GM08714 (cell line): ENCODE measurements around the gene ITGAD.
A peak's percentile ranks its signal among the peaks of the same experiment; 100 is the strongest.

Experiments used
- H3K4me3 ChIP-seq: fragments of 200-500 bp; sonication (Bioruptor generic); 2 replicates; pipeline ENCODE4 v1.5.1; 2014; ENCODE audit warnings: mild to moderate bottlenecking, low read length, inconsistent platforms
- ZNF274 ChIP-seq: IDR thresholded peaks from 2 replicates; pipeline ENCODE4 v1.6.1; 2012; ENCODE audit warnings: mild to moderate bottlenecking, low read depth, low read length

Gene ITGAD

DNA sequence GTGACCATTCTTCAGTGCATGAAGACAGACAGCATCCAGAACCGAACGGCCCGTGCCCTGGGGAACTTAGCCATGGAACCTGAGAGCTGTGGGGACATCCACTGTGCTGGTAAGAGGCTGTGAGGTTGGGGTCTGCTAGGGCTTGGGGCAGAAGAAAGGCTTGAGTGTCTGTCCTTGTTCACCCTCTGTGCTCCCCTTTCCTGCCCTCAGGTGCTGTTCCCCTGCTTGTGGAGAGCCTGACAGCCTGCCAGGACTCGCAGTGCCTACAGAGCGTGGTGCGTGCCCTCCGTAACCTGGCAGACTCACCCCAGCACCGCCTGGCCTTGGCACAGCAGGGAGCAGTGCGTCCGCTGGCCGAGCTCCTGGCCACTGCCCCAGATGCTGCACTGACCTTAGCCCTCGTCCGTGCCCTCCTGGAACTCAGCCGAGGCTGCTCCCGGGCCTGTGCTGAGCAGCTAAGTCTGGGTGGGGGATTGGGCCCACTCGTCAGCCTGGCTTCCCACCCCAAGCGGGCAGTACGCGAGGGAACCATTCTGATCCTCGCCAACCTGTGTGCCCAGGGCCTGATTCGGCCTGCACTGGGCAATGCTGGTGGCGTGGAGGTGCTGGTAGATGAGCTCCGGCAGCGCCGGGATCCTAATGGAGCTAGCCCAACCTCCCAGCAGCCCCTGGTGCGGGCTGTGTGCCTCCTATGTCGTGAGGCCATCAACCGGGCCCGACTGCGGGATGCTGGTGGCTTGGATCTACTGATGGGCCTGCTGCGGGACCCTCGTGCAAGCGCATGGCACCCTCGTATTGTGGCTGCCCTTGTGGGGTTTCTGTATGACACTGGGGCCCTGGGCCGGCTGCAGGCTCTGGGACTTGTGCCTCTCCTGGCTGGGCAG is 69.0 kb downstream of the ITGAD start:
- H3K4me3 ChIP-seq: no peak overlapping the region

DNA sequence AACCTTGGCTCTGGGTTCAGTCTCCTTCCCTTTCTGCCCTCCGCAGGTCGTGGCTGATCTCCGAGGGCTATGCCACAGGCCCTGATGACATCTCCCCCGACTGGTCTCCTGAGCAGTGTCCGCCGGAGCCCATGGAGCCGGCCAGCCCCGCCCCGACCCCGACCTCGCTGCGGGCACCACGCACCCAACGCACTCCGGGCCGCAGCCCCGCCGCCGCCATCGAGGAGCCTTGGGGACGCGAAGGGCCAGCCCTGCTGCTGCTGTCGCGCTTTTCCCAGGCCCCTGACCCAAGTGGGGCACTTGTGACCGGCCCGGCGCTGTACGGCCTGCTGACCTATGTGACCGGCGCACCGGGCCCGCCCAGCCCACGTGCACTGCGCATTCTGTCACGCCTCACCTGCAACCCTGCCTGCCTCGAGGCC is 71.2 kb downstream of the ITGAD start:
- no peak overlapping the region for H3K4me3 ChIP-seq
- no peak for TF ChIP-seq ZNF274

More for the DNA sequence above, 69.0 kb downstream of the ITGAD start:
- no peak for TF ChIP-seq ZNF274

DNA sequence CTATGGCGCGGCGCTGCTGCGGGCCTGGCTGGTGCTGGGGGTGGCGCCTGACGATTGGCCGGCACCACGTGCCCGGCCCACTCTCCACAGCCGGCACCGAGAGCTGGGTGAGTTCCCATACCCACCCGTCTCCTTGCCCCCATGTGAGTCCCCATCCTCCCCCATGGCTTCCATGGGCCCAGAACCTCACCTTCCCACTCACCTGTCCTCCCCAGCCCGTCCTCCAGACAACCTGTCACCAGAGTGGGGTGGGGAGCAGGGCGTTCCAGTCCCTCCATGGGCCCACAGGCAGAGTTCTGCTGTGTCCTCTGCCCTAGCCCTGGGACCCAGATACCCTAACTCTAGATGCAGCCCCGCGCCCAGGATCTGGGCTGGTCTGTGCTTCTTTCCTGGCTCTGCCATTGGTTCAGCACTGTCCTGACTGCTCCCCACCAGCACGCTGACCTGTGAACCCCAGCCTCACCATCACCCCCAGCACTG is 71.7 kb downstream of the ITGAD start:
- no peak overlapping the region for H3K4me3 ChIP-seq
- TF ChIP-seq ZNF274: no peak

DNA sequence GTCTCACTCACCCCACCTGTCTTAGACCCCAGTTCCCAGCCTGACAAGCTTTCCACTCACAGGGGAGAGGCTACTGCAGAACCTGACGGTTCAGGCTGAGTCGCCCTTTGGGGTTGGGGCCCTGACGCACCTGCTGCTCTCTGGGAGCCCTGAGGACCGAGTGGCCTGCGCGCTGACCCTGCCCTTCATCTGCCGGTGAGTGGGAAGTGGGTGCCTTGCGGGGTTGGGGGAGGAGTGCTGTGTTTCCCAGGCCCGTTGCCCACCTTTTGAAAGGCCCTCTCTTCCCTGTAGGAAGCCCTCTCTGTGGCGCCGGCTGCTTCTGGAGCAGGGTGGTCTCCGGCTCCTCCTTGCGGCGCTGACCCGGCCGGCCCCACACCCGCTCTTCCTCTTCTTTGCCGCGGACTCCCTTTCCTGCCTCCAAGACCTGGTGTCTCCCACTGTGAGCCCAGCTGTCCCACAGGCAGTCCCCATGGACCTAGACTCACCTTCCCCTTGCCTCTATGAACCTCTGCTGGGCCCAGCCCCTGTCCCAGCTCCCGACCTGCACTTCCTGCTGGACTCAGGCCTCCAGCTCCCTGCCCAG is 72.7 kb downstream of the ITGAD start:
- no peak overlapping the region for H3K4me3 ChIP-seq
- no peak for TF ChIP-seq ZNF274

DNA sequence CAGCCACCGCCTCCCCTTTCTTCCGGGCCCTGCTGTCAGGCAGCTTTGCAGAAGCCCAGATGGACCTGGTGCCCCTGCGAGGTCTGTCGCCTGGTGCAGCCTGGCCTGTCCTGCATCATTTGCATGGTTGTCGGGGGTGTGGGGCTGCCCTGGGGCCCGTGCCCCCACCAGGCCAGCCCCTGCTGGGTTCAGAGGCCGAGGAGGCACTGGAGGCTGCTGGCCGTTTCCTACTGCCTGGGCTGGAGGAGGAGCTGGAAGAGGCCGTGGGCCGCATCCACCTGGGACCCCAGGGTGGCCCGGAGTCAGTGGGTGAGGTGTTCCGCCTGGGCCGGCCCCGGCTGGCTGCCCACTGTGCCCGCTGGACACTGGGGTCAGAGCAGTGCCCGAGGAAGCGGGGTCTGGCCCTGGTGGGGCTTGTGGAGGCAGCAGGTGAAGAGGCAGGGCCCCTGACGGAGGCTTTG is 73.3 kb downstream of the ITGAD start:
- no peak overlapping the region for H3K4me3 ChIP-seq
- no peak for TF ChIP-seq ZNF274

DNA sequence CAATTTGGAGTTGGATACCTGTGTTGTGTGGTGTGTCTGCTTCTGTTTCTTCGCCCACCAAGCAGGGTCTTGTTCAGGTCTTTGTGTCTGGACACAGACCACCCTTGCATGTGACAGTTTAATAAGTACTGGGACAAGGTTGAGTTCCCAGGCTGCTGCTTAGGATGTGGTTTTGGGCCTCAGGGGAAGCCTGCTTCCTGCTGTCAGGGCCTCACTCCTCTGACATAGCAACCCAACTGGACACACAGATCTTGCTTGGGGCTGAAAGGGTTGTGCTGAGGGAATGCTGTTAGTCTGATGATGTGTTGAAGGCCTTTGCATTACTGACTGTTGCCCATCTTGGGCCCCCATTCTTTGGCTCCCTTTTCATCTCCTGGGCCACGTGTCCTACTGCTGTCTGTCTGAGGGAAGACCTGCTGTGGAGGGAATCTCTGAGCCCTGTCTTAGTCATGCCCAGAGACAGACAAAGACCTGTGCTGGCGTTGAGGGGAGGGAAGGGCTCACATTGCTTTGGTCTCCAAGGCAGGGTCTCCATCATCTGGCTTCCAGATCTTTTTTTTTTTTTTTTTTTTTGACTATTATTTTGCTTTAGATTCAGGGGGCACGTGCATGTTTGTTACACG is 74.1 kb downstream of the ITGAD start:
- no peak for TF ChIP-seq ZNF274

DNA sequence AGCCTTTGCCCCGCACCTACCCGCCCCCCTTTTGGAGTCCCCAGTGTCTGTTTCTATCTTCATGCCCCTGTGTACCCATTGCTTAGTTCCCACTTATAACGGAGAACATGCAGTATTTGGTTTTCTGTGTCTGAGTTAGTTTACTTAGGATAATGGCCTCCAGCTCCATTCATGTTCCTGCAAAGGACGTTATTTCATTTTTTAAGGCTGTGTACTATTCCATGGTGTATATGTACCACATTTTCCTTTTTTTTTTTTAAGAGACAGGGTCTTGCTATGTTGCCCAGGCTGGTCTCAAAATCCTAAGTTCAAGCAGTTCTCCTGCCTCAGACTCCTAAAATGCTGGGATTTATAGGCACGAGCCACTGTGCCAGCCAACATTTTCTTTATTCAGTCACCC is 74.7 kb downstream of the ITGAD start:
- no peak for TF ChIP-seq ZNF274
- no peak overlapping the region for H3K4me3 ChIP-seq

More for the DNA sequence above, 74.1 kb downstream of the ITGAD start:
- H3K4me3 ChIP-seq: no peak overlapping the region

DNA sequence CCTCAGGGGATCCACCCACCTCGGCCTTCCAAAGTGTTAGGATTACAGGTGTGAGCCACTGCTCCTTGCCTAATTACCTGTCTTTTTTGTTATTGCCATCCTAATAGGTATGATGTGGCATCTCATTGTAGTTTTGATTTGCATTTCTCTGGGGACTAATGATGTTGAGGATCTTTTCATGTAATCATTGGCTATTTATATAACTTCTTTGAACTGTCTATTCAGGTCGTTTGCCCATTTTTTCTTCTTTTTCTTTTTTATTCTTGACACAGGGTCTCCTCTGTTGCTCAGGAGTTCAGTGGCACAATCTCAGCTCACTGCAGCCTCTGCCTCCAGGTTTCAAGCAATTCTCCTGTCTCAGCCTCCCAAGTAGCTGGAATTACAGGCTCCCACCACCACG is 77.5 kb downstream of the ITGAD start:
- no peak overlapping the region for H3K4me3 ChIP-seq

DNA sequence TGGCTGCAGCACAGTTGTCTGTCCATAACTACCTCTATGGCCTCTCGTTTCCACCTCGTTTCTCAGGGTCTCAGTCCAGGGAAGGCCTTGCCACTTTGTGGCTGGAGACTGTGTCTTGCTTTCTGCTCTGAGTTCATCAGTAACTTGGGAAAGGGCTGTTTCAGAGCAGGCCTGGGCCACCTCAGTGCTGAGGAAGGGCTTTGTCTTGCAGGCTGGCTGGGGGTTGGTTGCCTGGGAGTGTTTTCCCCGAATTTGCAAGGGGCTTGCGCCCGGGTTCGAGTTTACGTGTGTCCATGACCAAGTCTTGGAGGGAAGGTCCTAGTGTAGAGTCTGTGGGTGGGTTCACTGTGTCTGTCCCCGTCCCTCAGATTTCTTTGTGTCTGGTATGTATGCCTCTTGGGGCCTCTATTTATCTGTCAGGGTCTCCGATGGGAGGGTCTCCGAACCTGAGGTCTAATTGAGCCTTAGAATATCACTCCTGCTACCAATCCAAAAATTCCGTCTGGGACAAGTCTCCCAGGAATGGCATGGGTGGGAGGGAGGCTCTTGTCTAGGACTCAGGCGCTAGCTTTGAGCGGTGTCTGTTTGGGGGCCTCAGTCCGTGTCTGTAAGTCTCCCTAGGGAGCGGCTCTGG is 78.2 kb downstream of the ITGAD start:
- TF ChIP-seq ZNF274: no peak
- peak overlapping the region; percentile 14; the same call in 1 of the 2 replicates for H3K4me3 ChIP-seq

More for the DNA sequence above, 77.5 kb downstream of the ITGAD start:
- no peak for TF ChIP-seq ZNF274

DNA sequence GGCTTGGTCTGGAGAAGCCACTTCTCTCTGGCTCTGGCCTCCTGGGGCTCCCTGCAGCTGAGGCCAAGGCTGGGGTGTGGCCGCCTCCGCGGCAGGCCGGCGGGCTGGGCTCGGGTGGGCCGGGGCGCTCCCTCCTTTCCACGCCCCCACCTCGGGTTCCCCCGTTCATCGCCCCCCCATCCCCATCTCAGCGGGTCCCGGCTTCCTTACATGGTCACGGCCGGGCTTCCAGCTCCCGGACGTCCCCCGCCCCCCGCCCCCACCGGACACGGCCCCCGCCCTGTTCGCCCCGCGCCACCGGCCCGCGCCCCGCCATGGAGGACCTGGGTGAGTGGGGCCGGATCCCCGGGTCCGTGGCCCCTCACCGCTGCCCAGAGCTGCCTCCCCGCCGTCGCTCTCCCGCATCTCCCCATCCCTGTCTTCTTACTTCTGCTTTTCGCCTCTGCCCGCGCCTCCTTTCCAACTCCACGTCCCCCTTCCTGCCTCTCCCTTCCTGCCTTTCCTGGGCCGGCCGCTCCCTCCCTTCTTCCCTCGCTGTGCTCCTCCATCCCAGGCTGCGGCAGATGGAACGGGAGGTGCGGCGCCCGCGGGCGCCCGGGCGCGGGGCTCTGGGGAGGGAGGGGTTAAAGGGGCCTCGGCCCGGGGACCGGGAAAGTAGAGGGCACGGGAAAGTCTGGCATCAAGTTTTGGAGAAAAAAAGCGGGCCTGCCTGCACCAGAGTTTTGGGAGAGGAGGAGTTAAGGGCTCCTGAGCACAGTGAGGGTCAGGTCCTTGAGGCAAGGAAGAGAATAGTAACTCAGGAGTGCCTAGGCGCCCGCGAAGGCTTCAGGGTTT is 79.0 kb downstream of the ITGAD start, which contains the start of gene TGFB1I1:
Gene TGFB1I1, plus strand, starts transcription at position 278 of the 834 bp plus-strand sequence. Its CDS starts 37 bp downstream, at position 315.
- no peak for TF ChIP-seq ZNF274
- H3K4me3 ChIP-seq: peak within 1 kb of the TSS; percentile 65; the same call in 1 of the 2 replicates

DNA sequence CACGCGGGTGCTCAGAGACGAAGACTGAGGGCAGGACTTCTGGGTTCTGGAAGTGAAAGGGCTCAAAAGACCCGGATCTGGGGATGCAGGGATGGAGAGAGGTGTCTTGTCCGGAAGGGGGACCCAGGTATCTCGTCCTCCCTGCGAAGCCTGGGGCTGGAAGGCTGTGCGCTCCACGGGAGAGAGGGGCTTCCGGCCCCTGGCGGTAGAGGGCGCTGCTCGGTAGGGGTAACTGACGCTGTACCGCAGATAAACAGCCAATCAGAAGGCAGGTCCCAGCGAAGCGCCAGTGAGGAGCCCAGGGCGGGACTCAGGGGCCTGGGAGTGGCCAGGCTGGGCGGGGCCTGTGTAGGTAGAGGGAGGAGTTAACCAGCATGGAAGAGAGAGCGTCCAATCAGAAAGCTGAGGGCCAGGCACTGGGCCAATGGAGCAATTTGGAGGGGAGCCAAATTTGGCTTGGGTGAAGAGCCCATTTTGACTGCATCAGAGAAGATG is 79.6 kb downstream of the ITGAD start:
- peak overlapping the region; percentile 65; the same call in 1 of the 2 replicates for H3K4me3 ChIP-seq
- no peak for TF ChIP-seq ZNF274

DNA sequence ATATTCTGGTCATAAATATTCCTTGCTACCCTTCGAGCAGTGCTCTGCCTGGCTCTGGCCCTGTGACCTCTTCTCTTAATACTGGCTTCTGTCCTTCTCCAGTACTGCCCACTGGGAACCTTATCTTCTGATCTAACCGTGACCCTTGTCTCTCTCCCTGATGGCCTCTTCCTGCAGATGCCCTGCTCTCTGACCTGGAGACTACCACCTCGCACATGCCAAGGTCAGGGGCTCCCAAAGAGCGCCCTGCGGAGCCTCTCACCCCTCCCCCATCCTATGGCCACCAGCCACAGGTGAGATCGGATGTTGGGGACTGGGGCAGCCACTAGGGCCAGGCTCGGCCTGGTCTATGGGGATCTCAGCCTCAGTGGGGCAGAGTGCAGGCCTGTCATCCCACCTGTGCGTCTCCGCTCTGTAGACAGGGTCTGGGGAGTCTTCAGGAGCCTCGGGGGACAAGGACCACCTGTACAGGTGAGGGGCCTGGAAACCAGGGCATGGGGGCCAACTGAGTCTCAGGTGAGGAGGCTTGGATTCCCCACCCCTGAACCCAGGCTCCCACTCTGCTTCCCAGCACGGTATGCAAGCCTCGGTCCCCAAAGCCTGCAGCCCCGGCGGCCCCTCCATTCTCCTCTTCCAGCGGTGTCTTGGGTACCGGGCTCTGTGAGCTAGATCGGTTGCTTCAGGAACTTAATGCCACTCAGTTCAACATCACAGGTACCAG is 80.3 kb downstream of the ITGAD start:
- no peak for TF ChIP-seq ZNF274
- no peak overlapping the region for H3K4me3 ChIP-seq

DNA sequence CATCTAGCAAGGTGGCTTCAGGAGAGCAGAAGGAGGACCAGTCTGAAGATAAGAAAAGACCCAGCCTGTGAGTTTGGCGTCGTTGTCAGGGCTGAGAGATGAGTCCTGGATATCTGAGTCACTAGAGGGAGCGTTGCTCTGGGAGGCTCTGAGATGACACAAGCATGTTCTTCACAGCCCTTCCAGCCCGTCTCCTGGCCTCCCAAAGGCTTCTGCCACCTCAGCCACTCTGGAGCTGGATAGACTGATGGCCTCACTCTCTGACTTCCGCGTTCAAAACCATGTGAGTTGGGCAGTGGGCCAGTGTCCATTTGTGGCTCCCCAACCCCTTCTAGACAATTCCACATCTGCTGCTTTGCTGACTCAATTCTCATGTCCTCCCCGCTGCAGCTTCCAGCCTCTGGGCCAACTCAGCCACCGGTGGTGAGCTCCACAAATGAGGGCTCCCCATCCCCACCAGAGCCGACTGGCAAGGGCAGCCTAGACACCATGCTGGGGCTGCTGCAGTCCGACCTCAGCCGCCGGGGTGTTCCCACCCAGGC is 81.1 kb downstream of the ITGAD start:
- no peak overlapping the region for H3K4me3 ChIP-seq
- no peak for TF ChIP-seq ZNF274
